ENCODE data around the gene KPNA4. TPM values are rescaled to one million over a fixed set of nuclear protein-coding genes. Genes with fewer than 3 reads are reported as not detected.
"Not testable (repeated sequence)": the region's sequence is repeated elsewhere in the genome, so short reads cannot be mapped to it uniquely, and the experiment has no call there.

The KPNA4 gene
- total RNA-seq, 2 donors from 2014 or later, result 88.2 to 95.7 TPM

DNA sequence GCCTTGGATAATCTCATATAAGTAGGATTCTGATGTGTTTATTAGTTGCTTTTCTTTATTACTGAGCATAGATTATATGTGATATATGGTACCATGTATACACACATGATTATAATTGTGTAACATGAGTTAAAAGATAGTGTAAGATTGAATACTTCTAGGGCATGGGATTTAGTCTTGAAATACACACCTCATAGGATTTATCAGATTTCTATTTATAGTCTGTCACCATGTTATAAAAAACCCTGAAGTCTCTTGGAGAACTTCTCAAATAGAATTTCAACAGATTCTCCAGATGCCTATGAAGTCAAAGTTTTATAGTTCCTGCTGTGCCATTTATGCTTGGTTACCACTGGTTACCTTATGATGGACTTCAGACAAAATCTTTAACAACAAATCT lies 11.2 kb upstream of the KPNA4 start:
- DNase-seq (no peak), ATAC-seq (no peak)
- intact Hi-C loops (cut with DNase I), result loop anchor here in 1 of 2 donors (10.0 kb wide), 2 partner anchors 128 to 368 kb away; no protein-coding TSS in a partner anchor

DNA sequence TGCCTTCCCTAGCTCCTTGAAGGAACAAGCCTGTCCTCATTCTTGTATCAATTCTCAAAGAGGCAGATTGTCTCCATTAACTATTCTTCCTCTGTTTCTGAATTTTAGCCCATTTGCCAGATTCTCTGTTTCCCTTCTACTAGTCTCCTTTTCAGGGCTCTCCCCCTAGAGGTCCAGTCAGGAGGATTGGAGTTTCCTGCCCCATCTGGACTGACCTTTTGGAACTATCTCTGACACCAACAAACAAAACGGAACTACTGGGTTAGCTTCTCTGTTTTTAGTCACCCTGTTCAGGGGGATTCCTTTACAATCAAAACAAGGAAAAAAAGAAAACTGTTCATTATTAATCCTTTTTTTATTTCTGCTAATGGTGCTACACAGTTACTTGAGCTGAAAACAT lies 10.2 kb upstream of the KPNA4 start:
- ATAC-seq, result no peak
- DNase-seq, result no peak

GRCh38 chr3:160574636-160575035 lies 9.3 kb upstream of the KPNA4 start:
- intact Hi-C loops (cut with DNase I), result loop anchor here in 1 of 2 donors (10.0 kb wide), 2 partner anchors 130 to 370 kb away; no protein-coding TSS in a partner anchor
- DNase-seq (no peak), ATAC-seq (no peak)

More for the DNA sequence above, 10.2 kb upstream of the KPNA4 start:
- intact Hi-C loops (cut with DNase I), result loop anchor here in 1 of 2 donors (10.0 kb wide), 2 partner anchors 129 to 369 kb away; no protein-coding TSS in a partner anchor

GRCh38 chr3:160573955-160574525 lies 8.7 kb upstream of the KPNA4 start:
- DNase-seq, ATAC-seq: not testable (repeated sequence)
- intact Hi-C loops (cut with DNase I), result loop anchor here in 1 of 2 donors (10.0 kb wide), 2 partner anchors 131 to 371 kb away; no protein-coding TSS in a partner anchor

DNA sequence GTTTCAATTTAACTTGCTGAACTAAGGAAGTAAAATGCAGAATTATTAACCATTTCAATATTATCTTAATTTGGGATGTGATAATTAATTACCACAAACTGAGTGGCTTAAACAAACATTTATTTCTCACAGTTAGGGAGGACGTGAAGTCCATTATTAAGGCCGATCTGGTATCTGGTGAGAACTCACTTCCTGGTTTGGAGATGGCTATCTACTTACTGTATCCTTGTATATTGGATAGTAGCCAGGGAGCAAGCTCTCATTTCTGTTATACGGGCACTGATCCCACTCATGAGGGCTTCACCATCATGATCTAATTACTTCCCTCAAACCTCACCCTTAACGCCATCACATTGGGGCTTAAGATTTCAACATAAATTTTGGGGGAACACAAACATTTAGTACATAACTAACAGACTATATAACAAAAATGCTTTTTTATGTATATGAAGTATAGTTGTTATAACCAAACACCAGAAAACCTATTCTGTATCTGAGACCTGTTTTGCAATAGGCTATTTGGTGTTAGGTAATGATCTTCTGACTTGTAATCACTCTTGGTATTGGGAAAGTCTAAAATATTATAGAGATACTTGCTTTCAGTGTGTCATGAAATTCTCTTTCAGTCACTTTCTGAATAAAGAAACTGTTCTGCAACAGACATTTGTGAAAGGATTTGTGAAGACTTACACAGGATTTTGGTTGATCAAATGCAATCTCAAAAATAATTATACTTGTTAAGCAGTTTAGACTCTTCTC lies 4.7 kb upstream of the KPNA4 start:
- no peak for ATAC-seq
- intact Hi-C loops (cut with DNase I), result loop anchor here in 1 of 2 donors (5.0 to 10.0 kb wide), 3 partner anchors 135 to 652 kb away; partner anchors contain the start of gene NMD3
- no peak for DNase-seq

DNA sequence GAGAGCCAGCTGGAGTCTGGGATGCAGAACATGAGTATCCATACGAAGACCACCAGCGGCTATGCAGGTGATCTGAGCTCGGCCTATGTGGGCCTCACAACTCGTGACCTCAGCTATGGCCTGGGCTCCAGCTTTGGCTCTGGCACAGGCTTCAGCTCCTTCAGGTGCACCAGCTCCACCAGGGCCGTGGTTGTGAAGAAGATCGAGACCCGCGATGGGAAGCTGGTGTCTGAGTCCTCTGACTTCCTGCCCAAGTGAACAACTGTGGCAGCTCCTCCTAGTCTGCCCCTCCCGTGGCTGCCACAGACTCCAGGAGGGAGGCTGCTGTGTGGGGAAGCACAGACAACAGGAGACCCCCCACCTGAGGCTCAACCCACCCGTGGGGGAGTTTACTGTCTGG lies 3.6 kb upstream of the KPNA4 start:
- no peak for DNase-seq
- ATAC-seq, result no peak
- intact Hi-C loops (cut with DNase I), result loop anchor here in 1 of 2 donors (5.0 kb wide), 1 partner anchor 653 kb away; the partner anchor contains the start of gene NMD3

GRCh38 chr3:160567774-160568173 lies 2.4 kb upstream of the KPNA4 start:
- ATAC-seq (no peak), DNase-seq (no peak)
- intact Hi-C loops (cut with DNase I), result loop anchor here in 1 of 2 donors (5.0 kb wide), 1 partner anchor 655 kb away; the partner anchor contains the start of gene NMD3

GRCh38 chr3:160566499-160566898 lies 1.1 kb upstream of the KPNA4 start:
- DNase-seq, result no peak
- intact Hi-C loops (cut with DNase I), result loop anchor here in 1 of 2 donors (5.0 kb wide), 1 partner anchor 656 kb away; the partner anchor contains the start of gene NMD3
- ATAC-seq, result no peak

DNA sequence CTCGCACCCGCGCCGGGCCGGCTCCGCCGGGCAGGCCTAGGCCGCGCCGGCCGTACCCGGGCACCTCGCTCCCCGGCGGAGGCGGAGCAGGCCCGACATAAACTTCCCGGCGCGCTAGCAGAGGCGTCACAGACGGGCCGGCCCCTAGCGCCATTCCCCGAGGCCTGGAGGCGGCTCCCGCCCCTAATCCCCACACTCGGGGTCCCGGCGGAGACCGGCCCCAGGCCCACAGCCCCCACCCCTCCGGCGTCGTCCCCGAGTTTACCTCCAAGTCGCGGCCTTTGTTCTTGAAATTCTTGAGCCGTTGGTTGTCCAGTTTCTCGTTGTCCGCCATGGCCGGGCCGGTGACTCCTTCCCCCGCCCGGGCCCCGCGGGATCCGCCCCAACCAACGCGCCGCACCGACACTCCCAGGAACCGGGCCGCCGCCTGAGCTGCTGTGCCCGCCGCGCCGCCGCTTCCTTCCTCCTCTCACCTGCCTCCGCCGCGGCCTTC lies 376 bp downstream of the KPNA4 start:
- intact Hi-C loops (cut with DNase I), result loop anchor here in 1 of 2 donors (5.0 kb wide), 1 partner anchor 657 kb away; the partner anchor contains the start of gene NMD3
- peak; percentile 71 to 81 for ATAC-seq

DNA sequence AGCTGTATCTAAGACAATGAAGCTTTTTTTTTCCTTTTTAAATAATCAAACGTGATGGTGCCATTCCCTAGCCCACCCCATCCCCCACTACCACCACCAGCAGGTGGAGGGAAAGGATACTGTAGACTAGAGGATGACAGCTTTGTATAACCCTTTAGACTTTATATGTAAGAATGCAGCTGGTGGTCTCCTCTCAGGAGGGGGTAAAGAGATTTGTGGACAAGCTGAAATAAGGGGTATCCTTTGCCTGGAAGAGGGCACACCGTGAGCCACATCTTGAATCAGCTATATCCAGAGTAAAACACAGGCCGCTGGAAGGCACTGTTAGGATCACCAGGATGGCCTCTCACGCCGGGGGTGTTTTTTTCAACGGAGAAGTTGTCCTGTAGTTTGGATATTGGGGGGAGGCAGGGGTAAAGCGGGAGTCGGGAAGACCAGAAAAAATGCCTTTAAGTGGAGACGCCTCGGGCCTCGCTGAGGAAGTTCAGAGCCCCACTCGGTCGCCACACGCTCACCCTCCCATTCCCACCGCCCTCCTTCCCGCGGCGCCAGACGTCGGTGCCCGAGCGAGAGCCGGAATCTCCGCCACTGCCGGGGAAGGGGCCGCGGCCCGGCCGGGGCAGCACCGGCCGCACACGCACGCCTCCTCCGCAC lies 986 bp downstream of the KPNA4 start:
- ATAC-seq (no peak), DNase-seq (no peak)
- intact Hi-C loops (cut with DNase I), result no loop called here

More for the DNA sequence above, 376 bp downstream of the KPNA4 start:
- peak; percentile 80 for DNase-seq

DNA sequence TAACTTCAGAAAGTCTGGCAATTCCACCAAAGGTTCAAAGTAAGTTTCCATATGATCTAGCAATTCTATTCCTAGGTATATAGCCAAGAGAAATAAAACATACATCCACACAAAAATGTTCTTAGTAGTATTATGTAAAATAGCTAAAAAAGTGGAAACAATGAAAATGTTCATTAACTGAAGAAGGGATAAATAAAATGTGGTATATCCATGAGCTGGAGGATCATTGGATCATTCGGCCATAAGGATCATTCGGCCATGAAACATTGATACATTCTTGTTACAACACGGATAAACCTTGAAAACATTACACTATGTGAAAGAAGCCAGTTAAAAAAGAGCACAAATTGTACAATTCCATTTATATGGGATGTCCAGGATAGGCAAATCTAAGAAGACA lies 2.4 kb downstream of the KPNA4 start:
- ATAC-seq (no peak), DNase-seq (no peak)
- intact Hi-C loops (cut with DNase I), result no loop called here

GRCh38 chr3:160557571-160557970 lies 7.8 kb downstream of the KPNA4 start:
- ATAC-seq (no peak), DNase-seq (no peak)
- intact Hi-C loops (cut with DNase I), result no loop called here

DNA sequence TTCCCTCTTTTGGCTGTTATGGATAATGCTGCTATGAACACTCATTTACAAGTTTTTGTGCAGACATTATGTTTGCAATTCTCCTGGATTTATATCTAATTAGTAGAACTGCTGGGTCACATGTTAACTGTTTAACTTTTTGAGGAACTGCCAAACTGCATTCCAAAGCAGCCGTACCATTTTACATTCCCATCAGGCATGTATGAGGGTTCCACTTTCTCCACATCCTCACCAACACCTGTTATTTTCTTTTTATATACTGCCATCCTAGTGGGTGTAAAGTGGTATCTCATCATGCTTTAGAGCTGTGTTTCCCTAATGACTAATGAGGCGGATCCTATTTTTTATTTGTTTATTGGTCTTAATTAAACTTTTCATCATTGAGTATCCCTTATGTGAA lies 9.2 kb downstream of the KPNA4 start:
- intact Hi-C loops (cut with DNase I), result no loop called here
- DNase-seq, result no peak
- ATAC-seq, result no peak

- DNase-seq (no peak), ATAC-seq (no peak)
- intact Hi-C loops (cut with DNase I), result no loop called here
These were observed 10.4 kb downstream of the KPNA4 start for GRCh38 chr3:160554980-160555379.

GRCh38 chr3:160553827-160554226 lies 11.5 kb downstream of the KPNA4 start:
- no peak for ATAC-seq
- no peak for DNase-seq
- intact Hi-C loops (cut with DNase I), result no loop called here

GRCh38 chr3:160546727-160547126 lies 18.6 kb downstream of the KPNA4 start:
- intact Hi-C loops (cut with DNase I), result no loop called here
- ATAC-seq (no peak), DNase-seq (no peak)

GRCh38 chr3:160545504-160545871 lies 19.9 kb downstream of the KPNA4 start:
- DNase-seq (no peak), ATAC-seq (no peak)
- intact Hi-C loops (cut with DNase I), result no loop called here

DNA sequence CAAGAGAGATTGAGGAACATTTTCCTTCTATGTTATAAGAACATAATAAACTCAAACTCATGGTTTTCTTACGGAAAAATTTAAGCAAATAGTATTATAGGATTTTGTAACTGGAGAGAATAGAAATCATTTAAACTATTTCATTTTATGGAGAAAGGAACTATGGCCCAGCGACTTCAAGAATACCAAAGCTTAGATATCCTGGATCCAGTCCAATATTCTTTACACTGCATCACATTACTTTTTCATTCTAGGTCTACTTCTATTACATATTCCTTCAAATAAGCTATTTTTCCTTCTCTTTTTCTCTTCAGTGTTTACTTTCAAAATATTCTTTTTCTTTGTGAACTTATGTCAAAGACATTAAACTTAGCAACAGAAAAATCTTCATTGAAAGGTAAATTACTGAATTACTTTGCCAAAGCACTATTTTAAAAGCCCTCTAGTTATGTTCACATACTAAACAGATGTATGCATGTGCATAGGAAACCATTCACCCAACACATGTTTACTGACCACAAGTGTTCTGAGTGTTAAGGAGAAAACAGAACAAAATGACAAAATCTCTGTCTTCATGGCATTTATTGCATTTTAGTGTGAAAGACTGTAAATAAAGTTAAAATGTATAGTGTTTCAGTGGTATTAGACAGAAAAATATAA lies 20.4 kb downstream of the KPNA4 start:
- ATAC-seq (no peak), DNase-seq (no peak)
- intact Hi-C loops (cut with DNase I), result no loop called here

- no peak for ATAC-seq
- intact Hi-C loops (cut with DNase I), result no loop called here
- DNase-seq, result no peak
These were observed 24.8 kb downstream of the KPNA4 start for GRCh38 chr3:160540551-160540950.
